ENCODE results near the gene ALDH1A2.

The ALDH1A2 gene

GRCh38 chr15:57961919-57962318 is 103.6 kb downstream of the ALDH1A2 start:
- Histone ChIP-seq H3K27me3 (replicated peaks; ENCODE audit: control insufficient read depth, insufficient read depth, low read length) (peaks cover 3% of the 10 kb centered on the region), H3K4me3 (replicated peaks; ENCODE audit: low read depth, low read length) (no peak overlapping the region), H3K36me3 (ENCODE audit: control insufficient read depth, insufficient read depth, low read length) (no peaks in the 10 kb centered on the region)
- no peak for DNase-seq (ENCODE audit: extremely low read depth, insufficient read length)
- no peak for TF ChIP-seq CTCF (IDR thresholded peaks at IDR 0.05; ENCODE audit: insufficient read depth, low read length, poor library complexity, severe bottlenecking)

- TF ChIP-seq CTCF (IDR thresholded peaks at IDR 0.05; ENCODE audit: insufficient read depth, low read length, poor library complexity, severe bottlenecking) = no peak
Measured at GRCh38 chr15:57957113-57957512, 108.4 kb downstream of the ALDH1A2 start.

GRCh38 chr15:57953874-57954273 is 111.6 kb downstream of the ALDH1A2 start:
- DNase-seq (ENCODE audit: extremely low read depth, insufficient read length) = no peak
- TF ChIP-seq CTCF (IDR thresholded peaks at IDR 0.05; ENCODE audit: insufficient read depth, low read length, poor library complexity, severe bottlenecking) = no peak
- Histone ChIP-seq H3K4me3 (replicated peaks; ENCODE audit: low read depth, low read length) (no peak overlapping the region), H3K36me3 (ENCODE audit: control insufficient read depth, insufficient read depth, low read length) (no peaks in the 10 kb centered on the region), H3K27me3 (replicated peaks; ENCODE audit: control insufficient read depth, insufficient read depth, low read length) (0 out of 2 replicates have a peak, but pooled peaks cover 2% of the 10 kb centered on the region)

More at GRCh38 chr15:57957113-57957512, 108.4 kb downstream of the ALDH1A2 start:
- no peak for DNase-seq (ENCODE audit: extremely low read depth, insufficient read length)
- H3K36me3 ChIP-seq (ENCODE audit: control insufficient read depth, insufficient read depth, low read length) = no peaks in the 10 kb centered on the region
- no peak overlapping the region for H3K4me3 ChIP-seq (replicated peaks; ENCODE audit: low read depth, low read length)
- peaks cover 2% of the 10 kb centered on the region; the same call in 1 of the 2 replicates for H3K27me3 ChIP-seq (replicated peaks; ENCODE audit: control insufficient read depth, insufficient read depth, low read length)

GRCh38 chr15:57951328-57951932 is 114.1 kb downstream of the ALDH1A2 start:
- Histone ChIP-seq H3K36me3 (ENCODE audit: control insufficient read depth, insufficient read depth, low read length) (no peaks in the 10 kb centered on the region), H3K4me3 (replicated peaks; ENCODE audit: low read depth, low read length) (no peak overlapping the region), H3K27me3 (replicated peaks; ENCODE audit: control insufficient read depth, insufficient read depth, low read length) (no peaks in the 10 kb centered on the region; the same call in 1 of the 2 replicates)
- no peak for TF ChIP-seq CTCF (IDR thresholded peaks at IDR 0.05; ENCODE audit: insufficient read depth, low read length, poor library complexity, severe bottlenecking)
- DNase-seq (ENCODE audit: extremely low read depth, insufficient read length) = no peak

GRCh38 chr15:57950381-57950946 is 115.0 kb downstream of the ALDH1A2 start:
- no peak for DNase-seq (ENCODE audit: extremely low read depth, insufficient read length)
- Histone ChIP-seq H3K36me3 (ENCODE audit: control insufficient read depth, insufficient read depth, low read length) (no peaks in the 10 kb centered on the region), H3K4me3 (replicated peaks; ENCODE audit: low read depth, low read length) (no peak overlapping the region), H3K27me3 (replicated peaks; ENCODE audit: control insufficient read depth, insufficient read depth, low read length) (no peaks in the 10 kb centered on the region; the same call in 1 of the 2 replicates)
- no peak for TF ChIP-seq CTCF (IDR thresholded peaks at IDR 0.05; ENCODE audit: insufficient read depth, low read length, poor library complexity, severe bottlenecking)
